Breast epithelium (tissue), 4 donors: ENCODE measurements around the gene PTPN1. TPM values are rescaled to one million over a fixed set of nuclear protein-coding genes. Genes with fewer than 3 reads are reported as not detected.

Experiments used
- DNase-seq, 2 donors: peaks; one replicate each; pipeline ENCODE4 v3.0.0-alpha.2; 2019; ENCODE audit warnings: low spot score in 2 of 2
- H3K27ac ChIP-seq, 2 donors: fragments of 200-600 bp; sonication (generic) in 1 of 2; one replicate each; pipeline ENCODE4 v1.5.1; 2016 to 2019; ENCODE audit warnings: mild to moderate bottlenecking in 1 of 2
- H3K27me3 ChIP-seq, 2 donors: fragments of 200-600 bp; sonication (generic) in 1 of 2; one replicate each; pipeline versions ENCODE4 v1.5.1 to v1.6.0; 2017 to 2019; ENCODE audit warnings: control low read depth in 1 of 2, mild to moderate bottlenecking in 1 of 2
- H3K36me3 ChIP-seq: fragments of 200-600 bp; one replicate; pipeline ENCODE4 v1.5.1; 2019
- H3K4me1 ChIP-seq, 2 donors: fragments of 200-600 bp; sonication (generic); one replicate each; pipeline ENCODE4 v1.5.1; 2016 to 2019; ENCODE audit warnings: control low read depth in 1 of 2
- H3K4me3 ChIP-seq, 3 donors: fragments of 200-600 bp; sonication (generic); 1 replicate in 2 of 3; 2 replicates in 1 of 3; pipeline ENCODE4 v1.5.1; 2016 to 2019; ENCODE audit warnings: mild to moderate bottlenecking in 3 of 3, moderate library complexity in 2 of 3
- H3K9me3 ChIP-seq, 2 donors: fragments of 200-600 bp; sonication (generic) in 1 of 2; one replicate each; pipeline ENCODE4 v1.5.1; 2016 to 2019; ENCODE audit warnings: control low read depth in 1 of 2
- CTCF ChIP-seq, 3 donors: fragments of 450-650 bp; IDR thresholded peaks; one replicate each; pipeline ENCODE4 v1.5.1; 2016 to 2017; ENCODE audit warnings: antibody characterized with exemption in 3 of 3, mild to moderate bottlenecking in 3 of 3, moderate library complexity in 3 of 3
- POLR2A ChIP-seq: fragments of 450-650 bp; IDR thresholded peaks from one replicate; pipeline ENCODE4 v1.6.1; 2016; ENCODE audit warnings: antibody characterized with exemption, mild to moderate bottlenecking, moderate library complexity
- POLR2AphosphoS5 ChIP-seq, 3 donors: sonication (generic); formaldehyde crosslinking; IDR thresholded peaks; one replicate each; pipeline ENCODE4 v1.6.1; 2017; ENCODE audit warnings: antibody characterized with exemption in 3 of 3
- intact Hi-C: fragments of 100-400 bp; cut with DNase I; formaldehyde crosslinking; loops from one replicate; pipeline ENCODE4 v1.15.1; 2023; ENCODE audit warnings: low total_unique reads
- total RNA-seq, 3 donors: library from RNA; depleted of rRNA; stranded (reverse); fragments of >200 nt; gene quantifications; one replicate each; pipeline ENCODE4 v1.1.0, GENCODE V29; 2016

Gene PTPN1
- total RNA-seq, 3 donors from 2014 or later, result 23.8 to 29.2 (median 28.5) TPM

- TF ChIP-seq POLR2AphosphoS5 (IDR thresholded peaks at IDR 0.05) (no peak), POLR2A (no peak), CTCF (IDR thresholded peaks at IDR 0.05) (no peak)
- H3K27me3 ChIP-seq, result no peaks in the 10 kb centered on the region
- DNase-seq, result no peak
- no peaks in the 10 kb centered on the region for H3K36me3 ChIP-seq
- intact Hi-C loops, result no loop called here
- no peak overlapping the region for H3K4me3 ChIP-seq
- H3K9me3 ChIP-seq, result no peaks in the 10 kb centered on the region
- H3K27ac ChIP-seq, result no peak overlapping the region
- no peaks in the 10 kb centered on the region for H3K4me1 ChIP-seq
Observed at GRCh38 chr20:50552979-50553378, 42.8 kb downstream of the PTPN1 start.

- Histone ChIP-seq H3K27ac (no peak overlapping the region), H3K36me3 (no peaks in the 10 kb centered on the region), H3K27me3 (no peaks in the 10 kb centered on the region), H3K9me3 (no peaks in the 10 kb centered on the region), H3K4me1 (no peaks in the 10 kb centered on the region), H3K4me3 (no peak overlapping the region)
- DNase-seq, result no peak
- intact Hi-C loops, result no loop called here
- TF ChIP-seq POLR2A (no peak), CTCF (IDR thresholded peaks at IDR 0.05) (no peak), POLR2AphosphoS5 (IDR thresholded peaks at IDR 0.05) (no peak)
Observed at GRCh38 chr20:50554694-50555579, 44.8 kb downstream of the PTPN1 start.

GRCh38 chr20:50555662-50556061 lies 45.5 kb downstream of the PTPN1 start:
- no peaks in the 10 kb centered on the region for H3K36me3 ChIP-seq
- H3K4me3 ChIP-seq, result no peak overlapping the region
- no peaks in the 10 kb centered on the region for H3K4me1 ChIP-seq
- H3K9me3 ChIP-seq, result no peaks in the 10 kb centered on the region
- intact Hi-C loops, result no loop called here
- no peak for TF ChIP-seq CTCF (IDR thresholded peaks at IDR 0.05)
- no peak for TF ChIP-seq POLR2AphosphoS5 (IDR thresholded peaks at IDR 0.05)
- H3K27me3 ChIP-seq, result no peaks in the 10 kb centered on the region
- no peak for DNase-seq
- H3K27ac ChIP-seq, result no peak overlapping the region

GRCh38 chr20:50557549-50558134 lies 47.5 kb downstream of the PTPN1 start:
- Histone ChIP-seq H3K9me3 (no peaks in the 10 kb centered on the region), H3K4me1 (no peaks in the 10 kb centered on the region), H3K27me3 (no peaks in the 10 kb centered on the region), H3K27ac (no peak overlapping the region), H3K36me3 (no peaks in the 10 kb centered on the region), H3K4me3 (no peak overlapping the region)
- no peak for DNase-seq
- TF ChIP-seq POLR2AphosphoS5 (IDR thresholded peaks at IDR 0.05), result no peak
- no peak for TF ChIP-seq POLR2A
- no peak for TF ChIP-seq CTCF (IDR thresholded peaks at IDR 0.05)
- intact Hi-C loops, result no loop called here

GRCh38 chr20:50558483-50558925 lies 48.3 kb downstream of the PTPN1 start:
- no peak for DNase-seq
- Histone ChIP-seq H3K27ac (no peak overlapping the region), H3K4me1 (no peaks in the 10 kb centered on the region), H3K27me3 (no peaks in the 10 kb centered on the region), H3K9me3 (no peaks in the 10 kb centered on the region), H3K36me3 (no peaks in the 10 kb centered on the region), H3K4me3 (no peak overlapping the region)
- no peak for TF ChIP-seq CTCF (IDR thresholded peaks at IDR 0.05)
- TF ChIP-seq POLR2AphosphoS5 (IDR thresholded peaks at IDR 0.05), result no peak
- no peak for TF ChIP-seq POLR2A
- intact Hi-C loops, result no loop called here
